B cell (primary cell): ENCODE measurements around the gene FOLH1. TPM values are rescaled to one million over a fixed set of nuclear protein-coding genes. Genes with fewer than 3 reads are reported as not detected.
"Not testable (repeated sequence)": the region's sequence is repeated elsewhere in the genome, so short reads cannot be mapped to it uniquely, and the experiment has no call there.

Source experiments
- ATAC-seq: fragments of 200-7000 bp; cut with Tn5 transposase; one replicate; pipeline ENCODE4 v1.10.0; 2021; ENCODE audit warnings: low read depth, mild to moderate bottlenecking, moderate number of reproducible peaks, moderate library complexity
- CTCF ChIA-PET: fragments of 350-600 bp; sonication (Branson Sonifier 250); formaldehyde crosslinking; loops from one replicate; lab custom pipeline; 2021; ENCODE audit warnings: antibody characterized with exemption, inconsistent platforms; lab: Charles Lee
- POLR2A ChIA-PET: fragments of 350-600 bp; sonication (Branson Sonifier 250); formaldehyde crosslinking; loops from one replicate; lab custom pipeline; 2021; ENCODE audit warnings: antibody characterized with exemption; lab: Charles Lee
- DNase-seq: peaks from one replicate; pipeline ENCODE4 v3.0.0; 2013
- H2AFZ ChIP-seq: 2 replicates; pipeline ENCODE4 v1.6.1; 2012; ENCODE audit warnings: mild to moderate bottlenecking, low read depth, low read length; ENCODE audit not compliant: insufficient read depth, poor library complexity, severe bottlenecking
- H3K27ac ChIP-seq, 2 donors: 1 replicate in 1 of 2; 2 replicates in 1 of 2; pipeline ENCODE4 v1.5.1; 2012 to 2013; ENCODE audit warnings: low read length in 2 of 2, mild to moderate bottlenecking in 2 of 2, moderate library complexity in 1 of 2
- H3K27me3 ChIP-seq, 4 experiments: fragments of 200-600 bp in 1 of 4; sonication (generic) in 1 of 4; replicated peaks in 1 of 4; 1 replicate in 2 of 4; 2 replicates in 2 of 4; pipeline versions ENCODE4 v1.6.1 to v1.7.0; 2013 to 2016; ENCODE audit warnings: low read length in 3 of 4, mild to moderate bottlenecking in 2 of 4, mixed read lengths in 1 of 4, moderate library complexity in 1 of 4; ENCODE audit not compliant: insufficient read depth in 4 of 4, control insufficient read depth in 3 of 4; ENCODE audit errors: control extremely low read depth in 1 of 4
- H3K36me3 ChIP-seq, 2 experiments: replicated peaks in 1 of 2; 1 replicate in 1 of 2; 2 replicates in 1 of 2; pipeline versions ENCODE4 v1.6.1 to v1.7.1; 2013; ENCODE audit warnings: low read length in 1 of 2; ENCODE audit not compliant: insufficient read depth in 2 of 2, control insufficient read depth in 1 of 2; ENCODE audit errors: control extremely low read depth in 1 of 2, extremely low read depth in 1 of 2
- H3K4me1 ChIP-seq, 2 donors: fragments of 200-600 bp in 1 of 2; sonication (generic) in 1 of 2; 1 replicate in 1 of 2; 2 replicates in 1 of 2; pipeline versions ENCODE4 v1.5.1 to v1.6.1; 2013 to 2017; ENCODE audit warnings: low read length in 2 of 2; ENCODE audit not compliant: control insufficient read depth in 2 of 2, insufficient read depth in 2 of 2
- H3K4me2 ChIP-seq: replicated peaks from 2 replicates; pipeline ENCODE3; 2012; ENCODE audit warnings: mild to moderate bottlenecking, low read depth, low read length; ENCODE audit not compliant: poor library complexity, severe bottlenecking
- H3K4me3 ChIP-seq, 5 experiments: fragments of 200-600 bp in 1 of 5; sonication (generic) in 1 of 5; 1 replicate in 3 of 5; 2 replicates in 2 of 5; pipeline versions ENCODE4 v1.5.1 to v1.7.0; 2011 to 2016; ENCODE audit warnings: low read length in 4 of 5, mild to moderate bottlenecking in 4 of 5, low read depth in 2 of 5, control low read depth in 1 of 5, moderate library complexity in 1 of 5; ENCODE audit not compliant: insufficient read depth in 1 of 5; ENCODE audit errors: control extremely low read depth in 1 of 5, extremely low read depth in 1 of 5
- H3K79me2 ChIP-seq: fragments of 200-600 bp; sonication (generic); one replicate; pipeline ENCODE4 v1.6.0; 2016; ENCODE audit warnings: low read length; ENCODE audit not compliant: control insufficient read depth, insufficient read depth
- H3K9ac ChIP-seq: fragments of 200-600 bp; sonication (generic); 2 replicates; pipeline ENCODE4 v1.6.1; 2017; ENCODE audit warnings: mild to moderate bottlenecking, low read length, moderate library complexity
- H3K9me3 ChIP-seq, 3 donors: one replicate each; pipeline versions ENCODE4 v1.6.1 to v1.7.1; 2013; ENCODE audit warnings: low read length in 2 of 3; ENCODE audit not compliant: control insufficient read depth in 2 of 3, insufficient read depth in 1 of 3; ENCODE audit errors: control extremely low read depth in 1 of 3
- H4K20me1 ChIP-seq: 2 replicates; pipeline ENCODE4 v1.6.0; 2012; ENCODE audit warnings: mild to moderate bottlenecking, low read length; ENCODE audit not compliant: insufficient read depth, control insufficient read depth, poor library complexity, severe bottlenecking
- H3K27ac Mint-ChIP-seq: one replicate; pipeline ENCODE4 v1.8.0; 2021; ENCODE audit warnings: mixed read lengths
- H3K27me3 Mint-ChIP-seq: one replicate; pipeline ENCODE4 v1.8.0; 2021; ENCODE audit warnings: mixed read lengths
- H3K4me1 Mint-ChIP-seq: one replicate; pipeline ENCODE4 v1.8.0; 2021; ENCODE audit warnings: mixed read lengths
- H3K4me3 Mint-ChIP-seq: one replicate; pipeline ENCODE4 v1.8.0; 2021; ENCODE audit warnings: mixed read lengths
- H3K9me3 Mint-ChIP-seq: one replicate; pipeline ENCODE4 v1.8.0; 2022; ENCODE audit warnings: mixed read lengths; ENCODE audit not compliant: insufficient read depth
- WGBS: methylation state at CpG from one replicate; pipeline ENCODE4 v1.1.5; 2013; ENCODE audit warnings: missing lambda C conversion rate; ENCODE audit not compliant: insufficient coverage; 5-methylcytosine and 5-hydroxymethylcytosine counted together
- intact Hi-C: fragments of 100-400 bp; cut with micrococcal nuclease; formaldehyde crosslinking; loops from one replicate; pipeline ENCODE4 v1.10.0; 2022
- polyA plus RNA-seq: library from polyadenylated mRNA; depleted of rRNA; stranded (reverse); fragments of >200 nt; gene quantifications from 2 replicates; pipeline ENCODE4 v1.2.3, GENCODE V29; 2012
- total RNA-seq, 2 donors: library from RNA; stranded (reverse); fragments of 120-200 nt in 1 of 2; gene quantifications; 1 replicate in 1 of 2; 2 replicates in 1 of 2; pipeline versions ENCODE4 v1.2.3 to v1.2.4, GENCODE V29; 2013 to 2022

FOLH1 gene
- total and polyA plus RNA-seq, 2 donors (not counting 1 experiment from before 2014, with no cell fraction given) = not detected

- H3K4me2 ChIP-seq, H3K4me1 ChIP-seq, ATAC-seq, H3K27me3 Mint-ChIP-seq, H3K4me3 Mint-ChIP-seq, H3K36me3 ChIP-seq, H3K79me2 ChIP-seq, DNase-seq, H3K4me3 ChIP-seq, H4K20me1 ChIP-seq, intact Hi-C loops, H2AFZ ChIP-seq, H3K27ac Mint-ChIP-seq, POLR2A ChIA-PET, H3K4me1 Mint-ChIP-seq, H3K9me3 ChIP-seq, H3K9me3 Mint-ChIP-seq, H3K9ac ChIP-seq, CTCF ChIA-PET, H3K27ac ChIP-seq, H3K27me3 ChIP-seq: not testable (repeated sequence)
- no CpG with 5 or more reads among the region's 5 CpGs for WGBS
Measured at GRCh38 chr11:49250398-49251115, 42.2 kb upstream of the FOLH1 start.

- H3K4me1 ChIP-seq, H3K9ac ChIP-seq, H3K4me1 Mint-ChIP-seq, H3K27ac Mint-ChIP-seq, DNase-seq, H3K4me3 ChIP-seq, H2AFZ ChIP-seq, H3K4me3 Mint-ChIP-seq, POLR2A ChIA-PET, intact Hi-C loops, H3K79me2 ChIP-seq, CTCF ChIA-PET, H3K9me3 ChIP-seq, H3K36me3 ChIP-seq, ATAC-seq, H3K27me3 Mint-ChIP-seq, H3K27ac ChIP-seq, H3K4me2 ChIP-seq, H3K9me3 Mint-ChIP-seq, H3K27me3 ChIP-seq, H4K20me1 ChIP-seq: not testable (repeated sequence)
- WGBS = no CpG with 5 or more reads among the region's 3 CpGs
Measured at GRCh38 chr11:49249363-49249762, 41.0 kb upstream of the FOLH1 start.

DNA sequence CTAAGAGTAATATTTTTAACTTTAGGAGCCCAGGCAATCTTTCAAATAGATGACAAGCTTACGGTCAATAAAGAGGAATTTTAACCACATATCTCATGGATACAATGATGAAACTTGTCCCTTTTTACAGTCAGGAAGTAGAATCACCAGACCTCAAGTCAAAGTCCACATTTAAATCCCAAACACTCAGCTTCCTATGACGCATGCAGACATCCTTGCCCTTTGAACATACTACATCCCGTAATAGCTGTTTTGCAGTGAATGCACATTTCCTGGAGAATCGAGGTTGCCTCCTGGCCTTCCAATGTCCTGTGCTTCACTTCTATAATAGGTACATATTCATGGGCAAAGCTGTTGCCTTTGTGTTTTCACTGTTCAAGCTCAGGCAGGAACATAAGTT lies 25.3 kb upstream of the FOLH1 start:
- H3K27ac ChIP-seq, H3K9me3 ChIP-seq, POLR2A ChIA-PET, H2AFZ ChIP-seq, intact Hi-C loops, H3K4me2 ChIP-seq, H3K27ac Mint-ChIP-seq, H3K36me3 ChIP-seq, H4K20me1 ChIP-seq, H3K9ac ChIP-seq, H3K4me3 ChIP-seq, H3K4me1 Mint-ChIP-seq, CTCF ChIA-PET, H3K4me1 ChIP-seq, H3K27me3 ChIP-seq, H3K4me3 Mint-ChIP-seq, H3K9me3 Mint-ChIP-seq, H3K79me2 ChIP-seq, H3K27me3 Mint-ChIP-seq, ATAC-seq, DNase-seq: not testable (repeated sequence)
- 69% methylated on average over 2 of the region's 4 CpGs for WGBS

GRCh38 chr11:49233019-49233418 lies 24.6 kb upstream of the FOLH1 start:
- H3K9me3 Mint-ChIP-seq, H3K9me3 ChIP-seq, ATAC-seq, POLR2A ChIA-PET, H3K4me1 ChIP-seq, H3K4me3 Mint-ChIP-seq, H3K27me3 ChIP-seq, H3K27ac ChIP-seq, H3K4me2 ChIP-seq, H3K4me1 Mint-ChIP-seq, H3K4me3 ChIP-seq, DNase-seq, H4K20me1 ChIP-seq, H3K27ac Mint-ChIP-seq, H2AFZ ChIP-seq, H3K36me3 ChIP-seq, H3K79me2 ChIP-seq, CTCF ChIA-PET, H3K27me3 Mint-ChIP-seq, H3K9ac ChIP-seq, intact Hi-C loops: not testable (repeated sequence)
- 94% methylated on average over 2 of the region's 5 CpGs for WGBS
